DND-41 (cell line): ENCODE results near the gene C2CD3.

Experiments
- ATAC-seq: fragments of 200-7000 bp; cut with Tn5 transposase; 3 replicates; pipeline ENCODE4 v1.9.1; 2021; ENCODE audit warnings: low read depth; ENCODE audit not compliant: insufficient read depth
- DNase-seq: peaks from one replicate; pipeline ENCODE4 v3.0.0-alpha.2; 2020
- H2AFZ ChIP-seq: 2 replicates; pipeline ENCODE4 v1.6.0; 2012; ENCODE audit warnings: low read depth, low read length
- H3K27ac ChIP-seq: 2 replicates; pipeline ENCODE4 v1.5.1; 2012; ENCODE audit warnings: low read length, inconsistent platforms
- H3K27me3 ChIP-seq: fragments of 200-600 bp; sonication (generic); 2 replicates; pipeline ENCODE4 v1.6.0; 2012; ENCODE audit warnings: low read length, mild to moderate bottlenecking, inconsistent platforms; ENCODE audit not compliant: insufficient read depth, poor library complexity
- H3K36me3 ChIP-seq: 2 replicates; pipeline ENCODE4 v1.5.1; 2012; ENCODE audit warnings: low read length, inconsistent platforms; ENCODE audit not compliant: insufficient read depth
- H3K4me1 ChIP-seq: 2 replicates; pipeline ENCODE4 v1.5.1; 2012; ENCODE audit warnings: mild to moderate bottlenecking, low read length; ENCODE audit not compliant: insufficient read depth
- H3K4me2 ChIP-seq: 2 replicates; pipeline ENCODE4 v1.6.0; 2012; ENCODE audit warnings: mild to moderate bottlenecking, moderate library complexity, low read length, inconsistent platforms; ENCODE audit not compliant: insufficient read depth
- H3K4me3 ChIP-seq, 2 experiments: fragments of 200-600 bp in 1 of 2; shearing (Covaris generic) in 1 of 2; 2 replicates each; pipeline ENCODE4 v1.5.1; 2012 to 2016; ENCODE audit warnings: inconsistent platforms in 2 of 2, low read length in 2 of 2, mild to moderate bottlenecking in 2 of 2, low read depth in 1 of 2, moderate library complexity in 1 of 2
- H3K79me2 ChIP-seq: 2 replicates; pipeline ENCODE4 v1.6.0; 2012; ENCODE audit warnings: low read length, inconsistent platforms; ENCODE audit not compliant: insufficient read depth
- H3K9ac ChIP-seq: 2 replicates; pipeline ENCODE4 v1.6.0; 2012; ENCODE audit warnings: low read depth, mild to moderate bottlenecking, inconsistent platforms, low read length, moderate library complexity
- H3K9me3 ChIP-seq: 2 replicates; pipeline ENCODE4 v1.5.1; 2012; ENCODE audit warnings: low read length, moderate library complexity, mild to moderate bottlenecking, inconsistent platforms; ENCODE audit not compliant: insufficient read depth, severe bottlenecking
- H4K20me1 ChIP-seq: 2 replicates; pipeline ENCODE4 v1.6.0; 2012; ENCODE audit warnings: low read length; ENCODE audit not compliant: insufficient read depth
- CTCF ChIP-seq: IDR thresholded peaks from 2 replicates; pipeline ENCODE4 v1.5.1; 2012; ENCODE audit warnings: borderline replicate concordance, low read length, moderate library complexity, mild to moderate bottlenecking; ENCODE audit not compliant: poor library complexity, severe bottlenecking; ENCODE audit errors: extremely low read depth
- EZH2 ChIP-seq: IDR thresholded peaks from 3 replicates; pipeline ENCODE4 v1.6.1; 2012; ENCODE audit warnings: borderline replicate concordance, low read depth, mild to moderate bottlenecking, moderate library complexity, low read length, inconsistent platforms; ENCODE audit not compliant: severe bottlenecking

C2CD3 gene

GRCh38 chr11:74204701-74205100, 33.9 kb upstream of the C2CD3 start:
- Histone ChIP-seq H3K4me3 (no peak overlapping the region), H3K36me3 (peaks cover 45% of the 10 kb centered on the region), H3K27ac (no peak overlapping the region), H2AFZ (no peak overlapping the region), H3K79me2 (no peaks in the 10 kb centered on the region; the same call in 1 of the 2 replicates), H3K4me1 (no peaks in the 10 kb centered on the region), H3K9ac (no peak overlapping the region), H3K4me2 (no peak overlapping the region), H4K20me1 (no peaks in the 10 kb centered on the region), H3K27me3 (no peaks in the 10 kb centered on the region), H3K9me3 (no peaks in the 10 kb centered on the region)
- no peak for ATAC-seq
- no peak for DNase-seq
- no peak for TF ChIP-seq CTCF
- TF ChIP-seq EZH2, result no peak

GRCh38 chr11:74203966-74204365, 33.2 kb upstream of the C2CD3 start:
- ATAC-seq, result no peak
- H3K9ac ChIP-seq, result no peak overlapping the region
- H3K4me2 ChIP-seq, result no peak overlapping the region
- no peaks in the 10 kb centered on the region for H3K27me3 ChIP-seq
- H2AFZ ChIP-seq, result no peak overlapping the region
- H3K4me1 ChIP-seq, result no peaks in the 10 kb centered on the region
- H3K9me3 ChIP-seq, result no peaks in the 10 kb centered on the region
- no peaks in the 10 kb centered on the region for H4K20me1 ChIP-seq
- H3K4me3 ChIP-seq, result no peak overlapping the region
- H3K36me3 ChIP-seq, result peaks cover 38% of the 10 kb centered on the region
- H3K27ac ChIP-seq, result no peak overlapping the region
- no peaks in the 10 kb centered on the region; the same call in 1 of the 2 replicates for H3K79me2 ChIP-seq
- no peak for TF ChIP-seq EZH2
- no peak for TF ChIP-seq CTCF
- no peak for DNase-seq

GRCh38 chr11:74196781-74197486, 26.1 kb upstream of the C2CD3 start:
- peaks cover 11% of the 10 kb centered on the region for H3K79me2 ChIP-seq

More at GRCh38 chr11:74196781-74197486, 26.1 kb upstream of the C2CD3 start:
- DNase-seq, result no peak
- Histone ChIP-seq H2AFZ (no peak overlapping the region), H3K9me3 (peaks cover 2% of the 10 kb centered on the region), H3K27me3 (no peaks in the 10 kb centered on the region), H3K9ac (no peak overlapping the region), H3K36me3 (0 out of 2 replicates have a peak, but pooled peaks cover 3% of the 10 kb centered on the region), H4K20me1 (no peaks in the 10 kb centered on the region), H3K4me2 (no peak overlapping the region), H3K4me3 (no peak overlapping the region), H3K27ac (no peak overlapping the region), H3K4me1 (no peaks in the 10 kb centered on the region)
- no peak for TF ChIP-seq CTCF
- ATAC-seq, result no peak
